HG03520 (cell line): ENCODE measurements around the gene TACR3.
A peak's percentile ranks its signal among the peaks of the same experiment; 100 is the strongest.
"Not testable (repeated sequence)": the region's sequence is repeated elsewhere in the genome, so short reads cannot be mapped to it uniquely, and the experiment has no call there.

Experiments used
- ATAC-seq: cut with Tn5 transposase; IDR thresholded peaks from one replicate; pipeline ENCODE4 v1.9.1; 2021; ENCODE audit warnings: mild to moderate bottlenecking, moderate library complexity; ENCODE audit not compliant: unreplicated experiment

TACR3 gene, protein sequence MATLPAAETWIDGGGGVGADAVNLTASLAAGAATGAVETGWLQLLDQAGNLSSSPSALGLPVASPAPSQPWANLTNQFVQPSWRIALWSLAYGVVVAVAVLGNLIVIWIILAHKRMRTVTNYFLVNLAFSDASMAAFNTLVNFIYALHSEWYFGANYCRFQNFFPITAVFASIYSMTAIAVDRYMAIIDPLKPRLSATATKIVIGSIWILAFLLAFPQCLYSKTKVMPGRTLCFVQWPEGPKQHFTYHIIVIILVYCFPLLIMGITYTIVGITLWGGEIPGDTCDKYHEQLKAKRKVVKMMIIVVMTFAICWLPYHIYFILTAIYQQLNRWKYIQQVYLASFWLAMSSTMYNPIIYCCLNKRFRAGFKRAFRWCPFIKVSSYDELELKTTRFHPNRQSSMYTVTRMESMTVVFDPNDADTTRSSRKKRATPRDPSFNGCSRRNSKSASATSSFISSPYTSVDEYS

GRCh38 chr4:103719830-103720207 is at the start of gene TACR3:
TACR3 (minus strand) TSS chr4:103719985; CDS start chr4:103719675, 310 bp downstream.
- no peak for ATAC-seq

DNA sequence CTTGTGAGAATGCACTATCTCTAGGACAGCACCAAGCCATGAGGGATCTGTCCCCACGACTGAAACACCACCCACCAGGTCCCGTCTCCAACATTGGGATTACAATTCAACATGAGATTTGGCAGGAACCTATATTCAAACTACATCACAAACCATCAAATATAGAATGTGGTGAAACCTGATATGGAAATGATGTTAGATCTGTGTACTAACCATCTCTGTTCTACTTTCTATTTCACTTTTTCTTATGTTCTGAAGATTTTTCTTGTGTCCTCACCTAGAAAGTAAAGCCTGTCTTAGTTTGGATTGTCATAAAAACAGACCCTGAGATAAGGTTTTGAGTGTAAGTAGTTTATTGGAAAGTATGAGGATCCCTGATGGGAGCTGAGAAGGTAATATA is 37.8 kb upstream of the TACR3 start:
- no peak for ATAC-seq

GRCh38 chr4:103756741-103757140 is 37.0 kb upstream of the TACR3 start:
- ATAC-seq = no peak

DNA sequence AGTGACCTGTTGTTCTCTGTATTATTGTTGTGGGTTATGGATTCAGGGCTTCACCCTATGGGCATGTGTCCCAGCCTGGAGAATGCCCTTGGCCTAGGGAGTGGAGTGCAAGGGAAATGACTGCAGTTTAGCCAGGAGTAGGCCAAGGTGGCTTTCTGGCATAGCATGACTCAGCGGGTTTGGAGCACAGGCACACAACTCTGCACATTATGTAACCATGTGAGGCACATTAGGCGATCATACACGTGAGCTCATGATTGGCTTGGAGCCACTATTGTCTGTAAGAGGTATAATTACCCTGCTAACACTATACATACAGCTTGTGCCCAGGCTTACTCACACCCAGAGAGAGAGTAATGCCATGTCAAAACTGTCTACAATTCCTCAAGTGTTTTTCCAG is 35.1 kb upstream of the TACR3 start:
- no peak for ATAC-seq

- ATAC-seq = no peak
Observed at GRCh38 chr4:103753868-103754653, 34.3 kb upstream of the TACR3 start.

- not testable (repeated sequence) for ATAC-seq
Observed at GRCh38 chr4:103723150-103723549, 3.4 kb upstream of the TACR3 start.

DNA sequence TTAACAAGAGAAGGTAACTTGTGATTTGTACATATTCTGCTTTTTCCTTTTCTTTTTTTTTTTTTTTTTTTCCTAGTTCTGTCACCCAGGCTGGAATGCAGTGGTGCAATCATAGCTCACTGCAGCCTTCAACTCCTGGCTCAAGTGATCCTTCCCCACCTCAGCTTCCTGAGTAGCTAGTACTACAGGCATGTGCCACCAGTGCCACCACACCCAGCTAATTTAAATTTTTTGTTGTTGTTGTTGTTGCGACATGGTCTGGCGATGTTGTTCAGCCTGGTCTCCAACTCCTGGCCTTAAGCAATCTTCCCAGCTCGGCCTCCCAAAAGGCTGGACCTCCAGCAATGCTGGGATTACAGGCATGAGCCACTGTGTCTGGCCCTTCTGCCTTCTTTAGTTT is 1.5 kb upstream of the TACR3 start:
- no peak for ATAC-seq

DNA sequence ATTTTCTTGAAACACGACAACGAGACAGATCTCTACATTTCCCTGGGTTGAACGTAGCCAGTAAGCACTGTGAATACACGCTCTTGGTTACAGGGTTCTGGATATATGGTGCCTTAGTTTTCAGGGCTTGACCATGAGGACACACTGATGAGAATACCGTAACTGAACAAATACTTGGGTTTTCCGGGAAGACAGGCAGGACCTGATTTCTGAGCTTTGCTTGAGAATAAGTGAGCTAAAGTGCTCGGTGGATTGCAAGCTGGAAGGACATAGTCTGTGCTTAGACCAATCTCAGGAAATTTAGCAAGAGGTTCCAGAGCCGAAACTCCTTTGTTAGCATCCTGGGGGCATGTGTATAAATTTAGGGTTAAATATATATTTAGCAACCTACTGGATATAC is 876 bp upstream of the TACR3 start:
- ATAC-seq = no peak

GRCh38 chr4:103719105-103719829 is 518 bp downstream of the TACR3 start:
- ATAC-seq = no peak

- ATAC-seq = no peak
Observed at GRCh38 chr4:103692615-103693014, 27.2 kb downstream of the TACR3 start.

GRCh38 chr4:103673983-103674382 is 45.8 kb downstream of the TACR3 start:
- peak; percentile 55 for ATAC-seq

DNA sequence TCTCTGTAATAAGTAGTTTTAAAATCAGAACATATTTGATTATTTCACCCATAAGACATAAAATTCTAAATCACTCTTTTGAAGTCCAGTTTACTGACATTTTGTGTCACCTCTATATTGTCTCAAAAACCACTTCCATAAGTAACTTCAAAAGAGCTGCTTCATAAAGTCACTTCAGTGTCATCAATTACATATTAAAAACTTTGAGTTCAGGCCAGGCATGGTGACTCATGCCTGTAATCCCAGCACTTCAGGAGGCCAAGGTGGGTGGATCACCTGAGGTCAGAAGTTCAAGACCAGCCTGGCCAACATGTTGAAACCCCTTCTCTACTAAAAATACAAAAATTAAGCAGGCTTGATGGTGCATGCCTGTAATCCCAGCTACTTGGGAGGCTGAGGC is 53.0 kb downstream of the TACR3 start:
- ATAC-seq = not testable (repeated sequence)

GRCh38 chr4:103664436-103665075 is 55.2 kb downstream of the TACR3 start:
- no peak for ATAC-seq

GRCh38 chr4:103648541-103648940 is 71.2 kb downstream of the TACR3 start:
- ATAC-seq = no peak

DNA sequence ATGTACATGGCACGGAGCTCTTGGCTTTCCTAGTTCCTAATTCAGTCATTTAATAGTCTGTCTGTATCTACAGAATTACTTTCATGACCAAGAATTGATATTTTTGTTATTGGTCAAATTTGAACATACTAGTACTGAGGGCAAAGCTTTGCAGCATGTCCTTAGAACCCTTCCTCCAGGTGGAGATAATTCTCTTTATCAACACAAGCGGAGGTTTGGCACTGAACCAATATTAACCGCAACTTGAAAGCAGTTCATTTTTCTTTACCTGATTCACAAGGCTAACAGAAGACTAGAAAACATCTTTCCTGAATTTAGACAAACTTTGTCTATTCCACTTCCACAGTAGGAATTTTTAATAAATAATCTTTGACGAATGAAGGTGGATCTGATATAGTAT is 73.8 kb downstream of the TACR3 start:
- no peak for ATAC-seq

GRCh38 chr4:103634236-103634635 is 85.5 kb downstream of the TACR3 start:
- no peak for ATAC-seq

DNA sequence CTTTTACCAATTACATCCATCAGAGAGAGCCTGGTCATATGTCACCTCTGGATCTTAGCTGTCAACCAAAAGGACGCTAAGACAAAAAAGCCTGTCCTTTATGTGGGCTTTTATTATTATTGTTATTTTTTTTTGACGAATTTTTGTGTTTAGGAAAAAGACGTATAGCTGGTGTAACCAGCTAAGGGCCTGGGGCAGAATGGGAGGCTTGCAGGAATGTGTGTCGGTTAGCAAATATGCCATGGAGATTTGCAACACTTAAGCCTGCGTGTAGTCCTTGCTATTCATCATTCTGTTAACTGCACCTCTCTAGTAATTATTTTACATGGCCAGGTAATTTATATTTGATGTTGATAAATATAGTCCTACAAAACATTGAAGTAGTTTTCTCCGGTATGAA is 93.5 kb downstream of the TACR3 start:
- ATAC-seq = no peak

DNA sequence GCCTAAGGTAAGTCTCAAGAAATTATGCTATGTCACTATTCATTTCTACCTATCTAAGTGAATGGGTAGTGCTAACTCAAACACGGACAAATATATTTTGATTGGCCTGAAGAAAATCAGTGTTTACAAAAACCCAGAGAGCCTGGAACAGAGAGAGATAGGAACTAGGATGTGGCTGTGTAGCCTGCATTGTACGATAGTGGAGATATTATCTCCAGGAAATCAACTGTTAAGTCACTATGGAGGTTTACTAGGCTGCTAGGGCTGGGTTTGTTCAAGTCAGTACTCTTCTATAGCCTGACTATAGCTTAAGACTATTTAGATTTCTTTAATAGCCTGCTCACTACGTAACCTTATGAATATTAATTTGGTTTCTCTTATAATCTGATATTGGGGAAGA is 127.9 kb downstream of the TACR3 start:
- ATAC-seq = no peak

DNA sequence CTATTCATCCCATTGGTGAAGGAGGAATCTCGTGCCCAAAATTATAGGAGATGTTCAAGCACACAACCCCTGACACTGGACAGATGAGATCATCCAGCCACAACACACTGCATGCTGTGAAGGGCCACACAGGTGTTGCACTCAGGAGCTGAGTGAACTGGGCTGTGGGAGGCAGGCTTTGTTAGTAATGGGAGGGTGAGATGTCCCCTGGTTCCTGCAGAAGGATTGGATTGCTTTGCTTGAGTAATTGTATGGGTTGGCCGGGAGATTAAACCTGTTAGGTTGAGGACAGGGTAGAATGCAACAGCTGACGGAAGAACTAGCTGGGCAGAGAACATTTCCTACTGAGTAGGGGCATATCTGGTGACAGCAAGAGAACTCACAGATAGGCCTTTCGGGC is 152.2 kb downstream of the TACR3 start:
- no peak for ATAC-seq

DNA sequence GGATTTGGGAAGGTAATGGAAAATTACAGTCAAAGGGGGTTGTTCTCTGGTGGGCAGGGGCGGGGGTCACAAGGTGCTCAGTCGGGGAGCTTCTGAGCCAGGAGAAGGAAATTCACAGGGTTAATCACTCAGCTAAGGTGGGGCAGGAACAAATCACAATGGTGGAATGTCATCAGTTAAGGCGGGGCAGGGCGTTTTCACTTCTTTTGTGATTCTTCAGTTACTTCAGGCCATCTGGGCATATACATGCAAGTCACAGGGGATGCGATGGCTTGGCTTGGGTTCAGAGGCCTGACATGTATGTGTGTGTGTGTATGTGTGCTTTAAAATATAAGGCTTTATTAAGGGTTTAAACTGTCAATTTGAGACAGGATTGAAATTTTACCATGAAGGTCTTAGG is 160.6 kb downstream of the TACR3 start:
- ATAC-seq = not testable (repeated sequence)
